Stimulated activated CD8-positive, alpha-beta memory T cell treated with anti-CD3 and anti-CD28 coated beads, Interleukin-12 subunit alpha, Interleukin-12 subunit beta, amount 100 ng/mL, for 24 hours (primary cell): ENCODE results near the gene CXCR5.

Experiments used
- DNase-seq: peaks from one replicate; pipeline ENCODE4 v3.0.0-alpha.2; 2020; ENCODE audit errors: extremely low read depth

The CXCR5 gene

DNA sequence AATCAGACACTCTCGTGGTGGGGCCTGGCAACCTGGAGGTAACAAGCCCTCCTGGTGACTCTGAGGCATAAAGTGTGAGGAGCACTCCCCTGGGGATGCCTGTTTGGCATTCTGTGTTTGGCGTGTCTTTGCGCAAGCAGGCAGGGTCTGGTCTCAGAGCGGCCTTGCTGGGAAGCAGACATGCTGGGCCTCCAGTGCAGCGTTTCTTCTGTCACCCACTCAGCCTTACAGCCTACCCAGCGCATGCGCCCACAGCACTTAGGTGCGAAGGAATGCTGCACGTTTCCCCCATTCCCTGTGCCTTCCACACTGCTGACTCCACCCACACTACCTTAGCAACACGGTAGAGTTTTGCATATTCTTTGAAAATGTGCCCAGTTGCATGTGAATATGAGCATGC is 7.4 kb upstream of the CXCR5 start:
- DNase-seq, result no peak

DNA sequence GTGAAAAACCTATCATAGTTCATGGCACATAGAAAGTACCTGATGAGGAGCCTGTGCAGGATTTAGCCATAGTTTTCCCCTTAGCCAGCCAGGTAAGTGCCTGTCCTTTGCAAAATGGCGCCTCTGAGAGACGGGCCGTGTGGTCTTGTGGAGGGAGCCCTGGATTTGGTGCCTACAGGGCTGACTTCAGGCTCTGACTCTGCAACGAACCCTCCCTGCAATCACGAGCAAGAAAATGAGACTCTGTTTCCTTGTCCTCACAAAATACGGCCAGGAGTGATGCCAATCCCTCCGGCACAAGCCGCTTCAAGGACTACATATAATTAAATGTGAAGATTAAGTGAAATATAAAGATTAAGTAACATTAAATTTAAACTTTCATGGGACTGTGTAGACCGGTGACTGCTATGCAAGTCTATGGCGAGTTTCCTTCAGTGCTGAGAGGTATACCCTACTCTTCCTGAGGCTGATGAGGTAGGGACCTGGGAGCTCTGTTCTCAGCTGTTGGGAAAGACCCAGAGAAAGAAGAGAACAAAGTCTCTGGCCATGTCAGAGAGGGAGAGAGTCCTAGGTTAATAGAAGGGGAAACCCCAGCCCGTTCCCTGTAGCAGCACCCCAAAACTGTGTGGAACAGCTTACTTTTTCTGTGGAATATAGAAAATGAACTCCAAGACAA is 6.1 kb upstream of the CXCR5 start:
- DNase-seq, result no peak

DNA sequence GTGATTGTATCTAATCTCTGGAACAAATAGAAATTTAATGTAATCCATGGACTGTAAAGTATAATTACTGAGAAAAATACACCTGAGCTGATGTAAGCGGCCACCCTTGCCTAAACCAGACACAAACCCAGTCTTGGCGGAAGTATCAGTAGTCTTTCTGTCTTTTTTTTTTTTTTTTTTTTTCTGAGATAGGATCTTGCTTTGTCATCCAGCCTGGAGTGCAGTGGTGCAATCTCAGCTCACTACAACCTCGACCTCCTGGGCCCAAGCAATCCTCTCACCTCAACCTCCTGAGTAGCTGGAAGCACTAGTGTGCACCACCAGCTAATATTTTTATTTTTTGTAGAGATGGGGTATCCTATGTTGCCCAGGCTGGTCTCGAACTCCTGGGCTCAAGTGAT is 5.5 kb upstream of the CXCR5 start:
- no peak for DNase-seq

DNA sequence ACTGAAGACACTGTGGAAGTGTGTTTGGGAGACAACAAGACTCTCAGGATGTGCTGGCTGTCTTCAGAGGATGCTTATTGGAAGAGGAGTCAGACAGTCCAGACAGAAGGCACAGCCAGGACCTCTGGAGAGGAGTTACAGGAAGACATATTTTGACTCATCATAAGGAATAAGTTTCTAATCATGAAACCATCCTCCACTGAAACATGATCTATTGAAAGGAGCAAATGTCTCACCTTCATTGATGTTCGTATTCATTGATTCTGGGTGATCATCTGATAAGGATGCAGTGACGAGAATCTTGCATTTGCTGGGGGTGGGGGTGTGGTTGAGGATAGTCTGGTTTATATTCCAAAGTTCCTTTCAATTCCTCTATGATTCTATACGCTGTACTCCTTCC is 2.5 kb upstream of the CXCR5 start:
- no peak for DNase-seq

DNA sequence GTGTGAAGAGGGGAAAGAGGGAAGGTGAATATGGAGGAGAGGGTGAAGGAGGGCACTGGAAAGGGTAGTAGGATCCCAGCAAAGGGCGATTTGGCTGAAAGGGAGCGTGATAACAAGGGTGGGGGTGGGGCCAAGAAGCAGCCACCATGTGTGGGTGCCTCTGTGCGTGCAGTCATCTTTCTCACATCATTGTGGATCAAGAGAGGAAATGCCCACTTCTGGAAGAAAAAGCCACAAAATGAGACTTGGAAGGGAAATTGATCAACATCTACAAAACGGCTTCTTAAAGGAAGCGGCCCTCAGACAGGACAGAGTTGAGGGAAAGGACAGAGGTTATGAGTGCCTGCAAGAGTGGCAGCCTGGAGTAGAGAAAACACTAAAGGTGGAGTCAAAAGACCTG is 1.2 kb upstream of the CXCR5 start:
- no peak for DNase-seq

DNA sequence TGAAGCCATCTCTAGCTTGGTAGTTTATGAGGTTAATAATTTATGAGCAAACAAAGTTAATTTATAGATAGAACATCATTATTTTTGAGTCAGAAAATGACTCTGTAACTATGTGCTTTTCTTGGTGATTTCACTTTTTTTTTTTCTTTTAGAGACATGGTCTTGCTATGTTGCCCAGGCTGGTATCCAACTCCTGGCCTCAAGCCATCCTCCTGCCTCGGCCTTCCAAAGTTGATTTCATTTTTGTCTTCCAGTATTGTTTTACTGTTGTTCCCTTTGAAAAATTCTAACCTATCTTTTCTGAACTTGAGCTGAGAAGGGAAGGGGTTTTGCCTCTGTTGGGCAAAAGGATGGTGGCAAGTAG is 706 bp upstream of the CXCR5 start:
- no peak for DNase-seq

DNA sequence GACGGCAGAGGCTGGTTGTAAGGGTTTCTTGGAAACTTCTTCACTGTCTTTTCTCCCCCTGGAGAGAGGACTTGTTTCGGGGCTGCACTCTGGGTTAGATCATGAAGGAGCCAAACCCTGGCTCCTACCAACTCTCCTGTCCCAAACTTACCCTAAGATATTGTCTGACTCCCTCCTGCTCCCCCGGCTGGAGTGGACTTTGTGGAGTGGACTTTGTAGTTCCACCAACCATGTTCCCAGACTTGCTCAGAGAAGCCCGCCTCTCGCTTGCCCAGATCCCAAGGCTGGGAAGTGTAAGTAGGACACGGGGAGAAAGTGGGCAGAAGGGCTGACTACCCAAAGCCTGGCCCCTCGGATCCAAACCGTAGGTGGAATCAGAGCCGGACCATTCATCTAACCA is 1.2 kb downstream of the CXCR5 start:
- DNase-seq, result no peak

DNA sequence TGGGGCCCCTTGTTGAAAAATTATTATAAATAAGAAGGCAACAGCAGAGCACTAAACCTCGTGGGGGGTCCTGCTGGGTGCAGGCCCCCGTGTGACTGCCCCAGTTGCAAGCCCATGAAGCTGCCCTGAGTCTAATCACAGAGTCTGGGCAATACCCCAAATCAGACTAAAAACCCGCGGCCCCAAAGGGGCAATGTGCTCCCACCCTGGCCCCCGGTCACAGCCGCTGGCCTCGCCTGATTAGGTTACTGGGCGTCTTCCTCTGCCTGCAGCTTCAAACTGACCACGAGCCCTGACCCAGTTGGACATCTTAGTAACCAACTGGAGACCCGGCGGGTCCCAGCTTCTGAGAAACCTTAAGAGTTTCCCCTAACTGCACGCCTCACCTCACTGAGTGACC is 1.6 kb downstream of the CXCR5 start:
- no peak for DNase-seq

DNA sequence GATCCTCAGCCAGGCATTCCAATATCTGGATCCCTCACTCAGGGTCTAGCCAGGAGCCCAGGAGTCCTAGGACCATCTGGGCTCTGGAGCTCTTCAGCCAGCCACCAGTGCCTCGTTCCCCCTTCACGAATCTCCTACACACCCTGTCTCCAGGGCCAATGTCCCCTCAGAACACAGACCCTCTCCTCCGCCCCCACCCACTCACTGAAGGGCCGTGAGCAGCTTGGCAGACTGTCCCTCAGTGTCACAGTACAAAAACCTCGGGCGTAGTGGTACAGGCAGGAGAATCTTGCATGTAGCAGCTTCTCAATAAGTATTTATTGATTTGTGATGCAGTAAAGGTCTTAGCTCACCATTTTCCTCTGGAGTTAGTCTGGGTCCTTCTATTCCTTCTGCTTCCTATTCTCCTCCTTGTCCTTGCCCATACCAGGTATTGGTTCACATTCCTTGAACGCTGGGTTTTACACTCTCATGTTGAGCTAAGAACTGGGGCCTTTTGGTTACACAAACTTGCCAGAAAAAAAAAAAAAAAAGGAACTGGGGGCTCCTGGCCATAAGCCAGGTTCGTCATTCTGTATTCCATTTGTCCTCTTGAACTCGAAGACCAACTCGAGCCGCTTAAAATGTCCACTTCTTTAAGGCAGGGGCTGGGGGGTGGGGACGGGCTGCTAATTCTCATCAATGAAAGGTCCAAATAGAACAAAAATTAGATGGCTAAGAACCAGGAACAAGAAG is 2.3 kb downstream of the CXCR5 start:
- DNase-seq, result no peak

DNA sequence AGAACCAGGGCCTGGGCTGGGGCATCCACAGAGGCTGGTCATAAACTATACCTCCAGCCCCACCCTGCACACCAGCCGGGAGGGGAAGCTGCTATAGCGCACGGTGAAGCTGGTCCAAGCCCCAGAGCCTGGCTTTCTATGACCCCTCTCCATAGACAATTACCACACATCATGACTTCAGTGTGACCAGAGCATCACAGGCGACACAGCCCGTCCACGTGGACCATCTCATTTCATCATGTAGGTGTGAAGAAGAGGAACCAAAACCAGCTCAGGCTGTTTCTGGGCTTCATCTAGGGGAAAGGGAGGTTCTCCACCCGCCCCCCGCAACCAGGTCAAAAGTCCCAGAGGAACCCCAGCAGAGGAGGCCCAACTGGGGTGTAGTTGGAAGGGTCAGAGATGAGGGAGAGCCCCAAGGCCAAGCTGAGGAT is 3.0 kb downstream of the CXCR5 start:
- DNase-seq, result no peak

DNA sequence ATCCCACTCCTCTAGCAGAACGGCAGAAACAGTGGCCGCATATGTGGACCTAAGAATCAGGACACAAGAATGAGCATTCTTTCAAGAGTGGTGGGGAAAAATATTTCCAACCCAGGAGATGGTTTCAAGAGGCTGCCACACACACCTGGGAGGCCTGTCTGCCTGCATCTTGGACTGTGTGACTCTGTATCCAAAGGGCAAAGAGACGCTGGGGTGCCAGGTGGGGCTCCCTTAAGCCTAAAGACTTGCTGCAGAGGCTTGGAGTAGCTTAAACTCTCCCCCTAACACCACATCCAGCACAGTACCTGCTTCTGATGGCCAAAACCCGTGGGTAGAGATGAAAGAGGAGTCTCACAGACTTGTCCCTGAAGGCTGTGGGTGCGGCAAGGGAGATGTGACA is 3.5 kb downstream of the CXCR5 start:
- DNase-seq, result no peak

DNA sequence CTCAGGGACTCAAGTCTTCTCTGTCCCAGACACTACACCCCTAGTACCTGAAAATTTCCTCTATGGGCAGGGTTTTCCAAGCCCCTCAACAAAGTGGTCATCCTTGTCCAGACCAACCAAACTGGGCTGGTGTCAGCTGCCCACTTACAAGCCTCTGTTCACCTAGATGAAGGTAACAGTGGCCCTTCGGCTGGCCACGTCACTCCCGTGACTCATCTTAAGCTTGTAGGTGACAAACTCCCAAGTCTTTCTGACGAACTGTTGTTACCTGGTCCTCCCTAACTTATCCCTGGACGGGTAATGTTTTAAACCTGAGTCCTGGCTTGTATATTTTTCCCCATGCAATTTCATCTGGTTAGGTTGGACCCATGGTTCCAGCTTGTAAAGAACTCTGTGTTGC is 4.7 kb downstream of the CXCR5 start:
- DNase-seq, result no peak

DNA sequence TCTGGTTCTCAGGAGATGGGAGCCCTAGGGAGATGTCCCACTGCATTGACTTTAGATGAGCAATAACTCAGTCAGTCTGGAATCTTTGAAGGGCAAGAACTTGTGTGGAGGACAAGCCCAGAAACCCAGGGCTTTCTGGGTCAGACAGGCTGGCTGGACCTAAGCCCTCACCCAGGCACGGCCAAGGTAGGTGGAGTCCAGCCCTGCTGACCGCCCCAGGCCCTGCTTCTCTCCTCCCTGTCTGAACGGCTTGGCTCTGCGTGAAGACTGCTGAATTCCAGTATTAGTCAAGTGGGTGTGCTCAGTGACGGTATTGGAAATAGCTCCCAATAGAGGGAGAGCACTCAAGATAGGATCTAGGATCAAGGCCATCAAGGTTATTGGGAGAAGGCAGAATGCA is 6.1 kb downstream of the CXCR5 start:
- no peak for DNase-seq

DNA sequence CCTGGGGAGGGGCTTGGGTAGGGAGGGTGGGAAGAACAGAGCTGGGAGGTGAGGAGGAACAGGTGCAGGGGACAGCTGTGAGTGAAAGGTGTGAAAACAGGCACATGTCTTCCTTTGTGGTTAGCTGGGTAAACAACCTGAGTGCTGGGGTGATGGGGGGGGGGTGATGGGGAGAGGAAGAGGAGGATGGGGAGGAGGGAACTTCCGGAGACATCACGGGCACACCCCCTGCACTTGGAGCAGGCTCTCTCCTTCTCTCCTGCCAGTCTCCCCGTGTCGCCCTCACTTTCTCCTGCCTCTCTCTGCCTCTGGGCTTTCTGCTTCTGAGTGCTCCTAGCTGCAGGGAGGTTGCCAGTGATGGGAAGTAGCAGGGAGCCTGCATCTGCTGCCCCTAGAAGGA is 8.8 kb downstream of the CXCR5 start:
- no peak for DNase-seq

DNA sequence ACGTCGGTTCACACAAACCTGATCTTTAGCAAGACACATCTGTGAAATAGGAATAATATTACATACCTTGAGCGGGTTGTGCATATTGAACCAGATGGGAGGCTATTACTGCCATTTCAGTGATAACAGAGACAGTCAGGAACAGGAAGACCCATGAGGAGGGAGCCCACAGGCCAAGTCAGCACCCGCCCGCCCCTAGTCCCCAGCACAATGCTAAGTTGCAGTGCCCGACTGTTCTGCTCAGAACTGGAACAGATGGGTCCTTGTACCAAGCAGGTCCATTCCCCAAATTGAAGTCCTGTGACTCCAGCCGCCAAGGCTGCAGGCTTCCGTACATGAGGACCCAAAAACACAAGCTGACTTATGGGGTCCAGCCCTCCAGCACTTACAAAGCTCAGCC is 9.3 kb downstream of the CXCR5 start:
- no peak for DNase-seq

DNA sequence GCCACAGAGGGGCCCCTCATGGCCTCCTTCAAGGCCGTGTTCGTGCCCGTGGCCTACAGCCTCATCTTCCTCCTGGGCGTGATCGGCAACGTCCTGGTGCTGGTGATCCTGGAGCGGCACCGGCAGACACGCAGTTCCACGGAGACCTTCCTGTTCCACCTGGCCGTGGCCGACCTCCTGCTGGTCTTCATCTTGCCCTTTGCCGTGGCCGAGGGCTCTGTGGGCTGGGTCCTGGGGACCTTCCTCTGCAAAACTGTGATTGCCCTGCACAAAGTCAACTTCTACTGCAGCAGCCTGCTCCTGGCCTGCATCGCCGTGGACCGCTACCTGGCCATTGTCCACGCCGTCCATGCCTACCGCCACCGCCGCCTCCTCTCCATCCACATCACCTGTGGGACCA is 10.0 kb downstream of the CXCR5 start:
- DNase-seq, result no peak

DNA sequence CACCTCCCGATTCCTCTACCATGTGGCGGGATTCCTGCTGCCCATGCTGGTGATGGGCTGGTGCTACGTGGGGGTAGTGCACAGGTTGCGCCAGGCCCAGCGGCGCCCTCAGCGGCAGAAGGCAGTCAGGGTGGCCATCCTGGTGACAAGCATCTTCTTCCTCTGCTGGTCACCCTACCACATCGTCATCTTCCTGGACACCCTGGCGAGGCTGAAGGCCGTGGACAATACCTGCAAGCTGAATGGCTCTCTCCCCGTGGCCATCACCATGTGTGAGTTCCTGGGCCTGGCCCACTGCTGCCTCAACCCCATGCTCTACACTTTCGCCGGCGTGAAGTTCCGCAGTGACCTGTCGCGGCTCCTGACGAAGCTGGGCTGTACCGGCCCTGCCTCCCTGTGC is 10.5 kb downstream of the CXCR5 start:
- DNase-seq, result no peak

DNA sequence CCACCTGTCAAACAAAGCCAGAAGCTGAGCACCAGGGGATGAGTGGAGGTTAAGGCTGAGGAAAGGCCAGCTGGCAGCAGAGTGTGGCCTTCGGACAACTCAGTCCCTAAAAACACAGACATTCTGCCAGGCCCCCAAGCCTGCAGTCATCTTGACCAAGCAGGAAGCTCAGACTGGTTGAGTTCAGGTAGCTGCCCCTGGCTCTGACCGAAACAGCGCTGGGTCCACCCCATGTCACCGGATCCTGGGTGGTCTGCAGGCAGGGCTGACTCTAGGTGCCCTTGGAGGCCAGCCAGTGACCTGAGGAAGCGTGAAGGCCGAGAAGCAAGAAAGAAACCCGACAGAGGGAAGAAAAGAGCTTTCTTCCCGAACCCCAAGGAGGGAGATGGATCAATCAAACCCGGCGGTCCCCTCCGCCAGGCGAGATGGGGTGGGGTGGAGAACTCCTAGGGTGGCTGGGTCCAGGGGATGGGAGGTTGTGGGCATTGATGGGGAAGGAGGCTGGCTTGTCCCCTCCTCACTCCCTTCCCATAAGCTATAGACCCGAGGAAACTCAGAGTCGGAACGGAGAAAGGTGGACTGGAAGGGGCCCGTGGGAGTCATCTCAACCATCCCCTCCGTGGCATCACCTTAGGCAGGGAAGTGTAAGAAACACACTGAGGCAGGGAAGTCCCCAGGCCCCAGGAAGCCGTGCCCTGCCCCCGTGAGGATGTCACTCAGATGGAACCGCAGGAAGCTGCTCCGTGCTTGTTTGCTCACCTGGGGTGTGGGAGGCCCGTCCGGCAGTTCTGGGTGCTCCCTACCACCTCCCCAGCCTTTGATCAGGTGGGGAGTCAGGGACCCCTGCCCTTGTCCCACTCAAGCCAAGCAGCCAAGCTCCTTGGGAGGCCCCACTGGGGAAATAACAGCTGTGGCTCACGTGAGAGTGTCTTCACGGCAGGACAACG is 11.7 kb downstream of the CXCR5 start:
- DNase-seq, result no peak

DNA sequence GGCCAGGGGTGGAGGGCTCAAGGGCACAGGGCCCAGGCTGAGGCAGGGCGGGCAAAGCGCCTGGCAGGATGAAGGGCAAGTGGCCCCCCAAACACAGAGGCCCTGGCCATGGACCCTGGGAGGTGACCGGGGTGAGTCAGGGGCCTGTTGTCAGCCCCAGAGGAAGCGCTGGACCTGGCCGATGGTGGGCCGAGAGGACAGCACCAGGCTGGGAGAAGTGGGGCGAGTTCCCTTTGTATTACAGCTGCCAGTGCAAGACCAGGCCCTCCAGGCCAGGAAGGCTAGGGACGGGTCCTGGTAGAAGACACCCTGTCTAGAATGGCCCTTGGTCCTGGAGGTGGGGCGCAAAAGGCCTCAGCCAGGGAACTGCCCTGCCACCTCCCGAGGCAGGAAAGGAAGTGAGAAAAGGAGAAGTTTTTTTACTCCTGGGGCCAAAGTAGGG is 12.8 kb downstream of the CXCR5 start:
- DNase-seq, result no peak

DNA sequence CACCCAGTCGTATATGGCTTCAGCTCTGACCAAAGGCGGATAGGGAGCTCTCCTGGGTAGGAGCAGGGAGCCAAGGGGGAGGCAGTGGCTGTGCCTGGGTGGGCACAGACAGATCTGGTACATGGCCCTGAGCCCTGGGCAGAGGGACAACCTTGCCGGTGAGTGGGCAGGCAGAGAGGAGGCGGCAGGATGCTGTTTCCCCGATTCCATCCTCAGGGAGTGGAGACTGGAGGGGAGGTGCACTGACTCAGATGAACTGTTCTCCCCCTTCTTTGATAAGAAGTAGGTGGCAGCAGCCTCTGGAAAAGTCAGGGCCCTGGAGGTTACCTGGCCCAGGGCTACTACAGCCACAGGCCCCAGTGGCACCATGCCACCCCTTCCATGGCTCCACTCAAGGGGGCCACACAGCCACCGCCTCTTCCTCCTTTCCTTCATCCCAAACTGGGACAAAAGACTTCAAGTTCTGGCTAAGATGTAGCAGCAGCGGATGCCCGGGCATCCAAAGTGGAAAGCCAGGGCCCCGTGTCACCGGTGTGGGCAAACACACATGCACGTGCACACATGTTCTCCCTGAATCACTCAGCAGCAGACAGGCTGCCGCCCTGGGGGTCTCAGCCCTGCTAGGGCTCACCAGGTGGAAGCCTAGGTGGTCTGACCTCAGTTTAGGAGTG is 13.4 kb downstream of the CXCR5 start:
- DNase-seq, result no peak

DNA sequence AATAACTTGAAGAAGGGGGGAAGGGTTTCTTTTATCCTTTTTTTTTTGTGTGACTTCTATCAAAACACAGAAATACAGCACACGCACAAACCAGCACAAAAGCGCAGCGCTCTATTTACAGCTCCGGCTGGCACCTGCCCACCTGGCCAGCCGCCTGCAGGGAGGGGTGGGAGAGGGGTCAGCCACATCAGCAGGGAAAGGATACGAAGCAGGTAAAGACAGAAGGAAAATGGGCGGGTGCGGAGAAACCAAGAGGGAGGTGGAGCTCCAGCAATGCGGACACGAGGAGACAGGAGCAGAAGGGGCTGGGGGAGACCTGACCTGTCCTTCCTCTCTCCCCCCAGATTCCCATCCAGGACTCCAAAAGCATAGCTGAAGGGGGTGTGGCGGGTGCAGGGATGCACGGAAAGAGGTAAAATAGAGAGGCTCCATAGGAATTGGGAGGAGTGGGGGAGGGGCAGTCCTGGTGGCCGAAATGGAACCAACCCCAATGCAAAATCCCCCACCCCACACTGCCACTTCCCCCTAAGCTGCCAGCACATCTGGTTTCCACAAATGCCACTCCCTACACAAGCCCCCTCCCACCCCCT is 14.1 kb downstream of the CXCR5 start:
- no peak for DNase-seq
